ENCODE results near the gene TRIM15.

Gene TRIM15

DNA sequence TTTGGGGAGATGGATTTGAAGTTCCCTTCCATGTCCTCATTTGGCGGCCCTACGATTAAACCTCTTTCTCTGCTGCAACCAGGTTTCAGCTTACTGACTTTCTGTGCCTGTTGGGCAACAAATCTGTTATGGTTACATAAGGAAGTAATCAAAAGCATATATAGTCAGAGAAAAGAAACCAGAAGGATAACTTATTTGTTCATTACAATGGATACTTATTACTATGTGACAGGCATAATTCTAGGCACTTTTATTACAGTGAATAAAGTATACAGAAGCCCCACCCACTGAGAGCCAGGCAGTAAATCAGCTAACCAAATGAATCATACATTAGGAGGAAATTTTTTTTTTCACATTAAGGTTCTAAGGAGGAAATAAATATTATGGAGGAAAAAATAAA is 40.8 kb upstream of the TRIM15 start:
- TF ChIP-seq SIN3A (IDR thresholded peaks at IDR 0.05; ENCODE audit: borderline replicate concordance, insufficient read depth, low read length), result no peak
- no peak for TF ChIP-seq TAF1 (IDR thresholded peaks at IDR 0.05; ENCODE audit: borderline replicate concordance, insufficient read depth, low read length)
- TF ChIP-seq POLR2AphosphoS5 (IDR thresholded peaks at IDR 0.05; ENCODE audit: low read depth, low read length), result no peak
- no peak for TF ChIP-seq FOXP2 (optimal IDR thresholded peaks at IDR 0.05; ENCODE audit: borderline replicate concordance, extremely low read depth, extremely low read length, insufficient read depth)

DNA sequence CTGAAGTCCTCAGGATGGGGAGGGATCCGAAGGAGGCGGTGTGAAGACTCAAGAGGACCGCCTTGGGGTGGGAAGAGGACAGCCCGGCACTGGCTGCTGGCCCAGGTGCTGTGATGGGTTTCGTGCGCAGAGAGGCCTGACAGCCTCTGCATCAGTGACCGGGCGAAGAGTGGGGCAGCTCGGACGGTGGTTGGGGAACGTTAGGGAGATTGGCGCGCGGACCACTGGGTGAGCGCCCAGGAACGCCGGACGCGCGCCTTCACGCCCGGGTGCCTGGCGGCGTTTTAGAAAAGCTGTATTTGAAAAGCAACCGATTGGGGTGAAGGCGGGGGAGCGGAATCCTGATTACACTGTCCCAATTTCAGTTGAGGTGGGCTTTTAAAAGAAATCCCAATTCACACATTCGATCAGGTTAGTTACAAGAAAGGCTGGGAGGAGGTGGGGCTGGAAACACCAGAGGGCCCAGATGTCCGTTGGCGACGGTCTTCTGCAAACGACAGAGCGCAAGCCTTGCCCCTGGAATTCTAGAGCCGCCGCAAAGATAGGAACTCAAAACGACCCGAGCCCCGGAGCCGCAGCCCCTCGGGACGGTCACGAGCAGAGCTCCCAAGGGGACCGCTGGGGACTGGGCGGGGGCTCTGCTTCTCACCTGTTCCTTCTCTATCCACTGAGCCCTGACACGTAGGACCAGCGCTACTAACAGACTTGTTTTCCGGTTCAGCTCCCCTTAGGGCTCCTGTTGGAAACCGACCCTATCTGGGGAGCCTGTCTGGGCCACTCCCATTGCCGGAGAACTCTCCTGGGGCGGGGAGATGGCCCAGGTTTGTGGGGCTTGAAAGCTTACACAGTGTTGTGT is 35.9 kb upstream of the TRIM15 start:
- no peak for TF ChIP-seq SIN3A (IDR thresholded peaks at IDR 0.05; ENCODE audit: borderline replicate concordance, insufficient read depth, low read length)
- TF ChIP-seq, protein P1, sequence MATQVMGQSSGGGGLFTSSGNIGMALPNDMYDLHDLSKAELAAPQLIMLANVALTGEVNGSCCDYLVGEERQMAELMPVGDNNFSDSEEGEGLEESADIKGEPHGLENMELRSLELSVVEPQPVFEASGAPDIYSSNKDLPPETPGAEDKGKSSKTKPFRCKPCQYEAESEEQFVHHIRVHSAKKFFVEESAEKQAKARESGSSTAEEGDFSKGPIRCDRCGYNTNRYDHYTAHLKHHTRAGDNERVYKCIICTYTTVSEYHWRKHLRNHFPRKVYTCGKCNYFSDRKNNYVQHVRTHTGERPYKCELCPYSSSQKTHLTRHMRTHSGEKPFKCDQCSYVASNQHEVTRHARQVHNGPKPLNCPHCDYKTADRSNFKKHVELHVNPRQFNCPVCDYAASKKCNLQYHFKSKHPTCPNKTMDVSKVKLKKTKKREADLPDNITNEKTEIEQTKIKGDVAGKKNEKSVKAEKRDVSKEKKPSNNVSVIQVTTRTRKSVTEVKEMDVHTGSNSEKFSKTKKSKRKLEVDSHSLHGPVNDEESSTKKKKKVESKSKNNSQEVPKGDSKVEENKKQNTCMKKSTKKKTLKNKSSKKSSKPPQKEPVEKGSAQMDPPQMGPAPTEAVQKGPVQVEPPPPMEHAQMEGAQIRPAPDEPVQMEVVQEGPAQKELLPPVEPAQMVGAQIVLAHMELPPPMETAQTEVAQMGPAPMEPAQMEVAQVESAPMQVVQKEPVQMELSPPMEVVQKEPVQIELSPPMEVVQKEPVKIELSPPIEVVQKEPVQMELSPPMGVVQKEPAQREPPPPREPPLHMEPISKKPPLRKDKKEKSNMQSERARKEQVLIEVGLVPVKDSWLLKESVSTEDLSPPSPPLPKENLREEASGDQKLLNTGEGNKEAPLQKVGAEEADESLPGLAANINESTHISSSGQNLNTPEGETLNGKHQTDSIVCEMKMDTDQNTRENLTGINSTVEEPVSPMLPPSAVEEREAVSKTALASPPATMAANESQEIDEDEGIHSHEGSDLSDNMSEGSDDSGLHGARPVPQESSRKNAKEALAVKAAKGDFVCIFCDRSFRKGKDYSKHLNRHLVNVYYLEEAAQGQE (IDR thresholded peaks at IDR 0.05; ENCODE audit: insufficient read depth in 1 of 2, low read depth in 2 of 2, low read length in 2 of 2), result no peak
- TF ChIP-seq TAF1 (IDR thresholded peaks at IDR 0.05; ENCODE audit: borderline replicate concordance, insufficient read depth, low read length), result no peak
- no peak for TF ChIP-seq FOXP2 (optimal IDR thresholded peaks at IDR 0.05; ENCODE audit: borderline replicate concordance, extremely low read depth, extremely low read length, insufficient read depth)
- TF ChIP-seq POLR2AphosphoS5 (IDR thresholded peaks at IDR 0.05; ENCODE audit: low read depth, low read length), result no peak

DNA sequence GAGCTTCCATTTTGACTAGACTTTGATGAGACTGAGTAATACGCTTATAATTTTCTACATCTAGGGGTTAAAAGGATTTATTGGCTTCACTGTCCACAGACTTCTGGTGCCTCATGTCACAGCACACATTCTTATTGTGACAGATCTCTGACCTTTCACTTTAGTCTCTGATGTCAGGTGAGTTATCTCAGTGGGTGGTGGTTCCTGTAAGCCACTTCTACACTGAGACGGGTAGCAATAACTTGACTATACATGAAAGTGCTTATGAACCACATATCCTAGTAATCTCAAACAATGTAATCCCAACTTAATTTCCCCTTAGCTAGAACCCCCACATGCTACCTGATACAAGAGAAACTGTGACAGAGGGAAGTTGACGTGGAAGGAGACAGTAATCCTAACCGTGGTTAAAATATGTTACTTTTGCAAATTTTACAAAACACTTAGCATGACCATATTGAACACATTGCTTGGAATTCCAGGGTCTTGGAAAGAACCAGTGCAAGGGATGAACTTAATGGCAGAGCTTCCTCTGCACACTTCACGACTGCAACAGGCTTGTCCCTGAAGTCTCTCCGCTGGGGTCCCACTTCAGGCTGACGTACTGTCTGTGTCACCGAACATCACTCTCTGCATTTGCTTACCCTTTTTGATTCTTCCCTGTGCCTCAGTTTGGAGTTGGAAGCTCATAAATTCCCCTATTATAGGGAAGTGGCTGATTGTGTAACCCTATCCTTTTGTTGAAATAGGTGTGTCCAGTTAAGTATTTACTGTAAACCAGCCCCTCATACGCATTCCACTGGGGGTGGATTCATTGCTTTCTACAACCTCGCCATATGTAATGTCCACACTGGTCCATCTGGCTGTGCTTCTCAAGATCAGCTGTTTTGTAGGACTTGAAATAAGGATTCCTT is 33.8 kb upstream of the TRIM15 start:
- TF ChIP-seq POLR2AphosphoS5 (IDR thresholded peaks at IDR 0.05; ENCODE audit: low read depth, low read length), result no peak
- TF ChIP-seq TAF1 (IDR thresholded peaks at IDR 0.05; ENCODE audit: borderline replicate concordance, insufficient read depth, low read length), result no peak
- no peak for TF ChIP-seq FOXP2 (optimal IDR thresholded peaks at IDR 0.05; ENCODE audit: borderline replicate concordance, extremely low read depth, extremely low read length, insufficient read depth)
- TF ChIP-seq SIN3A (IDR thresholded peaks at IDR 0.05; ENCODE audit: borderline replicate concordance, insufficient read depth, low read length), result no peak
- TF ChIP-seq, protein P1 (IDR thresholded peaks at IDR 0.05; ENCODE audit: insufficient read depth in 1 of 2, low read depth in 2 of 2, low read length in 2 of 2), result no peak

DNA sequence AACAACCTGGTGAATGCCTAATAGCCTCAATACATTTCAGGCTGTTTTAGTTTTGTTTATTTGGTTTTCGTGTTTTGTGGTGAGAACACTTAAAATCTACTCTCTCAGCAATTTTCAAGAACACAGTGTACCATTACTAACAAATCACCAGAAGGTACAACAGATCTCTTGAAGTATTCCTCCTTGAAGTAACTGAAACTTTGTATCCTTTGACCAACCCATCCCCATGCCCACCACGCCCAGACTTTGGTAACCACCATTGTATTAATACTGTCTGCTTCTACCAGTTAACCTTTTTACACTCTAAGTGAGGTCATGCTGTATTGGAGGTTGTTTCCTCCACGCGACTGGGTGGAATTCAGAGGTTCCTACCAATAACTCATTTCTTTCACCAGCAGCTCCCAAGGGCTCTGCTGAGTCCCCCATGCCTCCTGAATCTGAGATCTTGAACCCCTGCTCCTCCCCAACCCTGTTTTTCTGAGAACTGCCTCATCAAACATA is 33.1 kb upstream of the TRIM15 start:
- TF ChIP-seq SIN3A (IDR thresholded peaks at IDR 0.05; ENCODE audit: borderline replicate concordance, insufficient read depth, low read length), result no peak
- TF ChIP-seq, protein P1 (IDR thresholded peaks at IDR 0.05; ENCODE audit: insufficient read depth in 1 of 2, low read depth in 2 of 2, low read length in 2 of 2), result no peak
- no peak for TF ChIP-seq POLR2AphosphoS5 (IDR thresholded peaks at IDR 0.05; ENCODE audit: low read depth, low read length)
- no peak for TF ChIP-seq FOXP2 (optimal IDR thresholded peaks at IDR 0.05; ENCODE audit: borderline replicate concordance, extremely low read depth, extremely low read length, insufficient read depth)
- TF ChIP-seq TAF1 (IDR thresholded peaks at IDR 0.05; ENCODE audit: borderline replicate concordance, insufficient read depth, low read length), result no peak
